Measurements from ENCODE around the gene GNLY.

Gene GNLY

GRCh38 chr2:85734942-85735608 lies 40.9 kb downstream of the GNLY start:
- FAIRE-seq (no peak), DNase-seq (ENCODE audit: insufficient read length) (no peak)
- TF ChIP-seq POLR2A (IDR thresholded peaks at IDR 0.05; ENCODE audit: low read depth, low read length): no peak
- no peak for TF ChIP-seq TAF1 (IDR thresholded peaks at IDR 0.05; ENCODE audit: borderline replicate concordance, low read depth, low read length)
- no peak for TF ChIP-seq POLR2AphosphoS5 (IDR thresholded peaks at IDR 0.05; ENCODE audit: low read depth, low read length)

GRCh38 chr2:85735691-85736090 lies 41.5 kb downstream of the GNLY start:
- FAIRE-seq (no peak), DNase-seq (ENCODE audit: insufficient read length) (no peak)
- TF ChIP-seq POLR2A (IDR thresholded peaks at IDR 0.05; ENCODE audit: low read depth, low read length) (no peak), TAF1 (IDR thresholded peaks at IDR 0.05; ENCODE audit: borderline replicate concordance, low read depth, low read length) (no peak), POLR2AphosphoS5 (IDR thresholded peaks at IDR 0.05; ENCODE audit: low read depth, low read length) (no peak)

- DNase-seq (ENCODE audit: insufficient read length) (no peak), FAIRE-seq (no peak)
- TF ChIP-seq POLR2A (IDR thresholded peaks at IDR 0.05; ENCODE audit: low read depth, low read length) (no peak), TAF1 (IDR thresholded peaks at IDR 0.05; ENCODE audit: borderline replicate concordance, low read depth, low read length) (no peak), POLR2AphosphoS5 (IDR thresholded peaks at IDR 0.05; ENCODE audit: low read depth, low read length) (no peak)
Measured at GRCh38 chr2:85736456-85737355, 42.5 kb downstream of the GNLY start.

- FAIRE-seq (no peak), DNase-seq (ENCODE audit: insufficient read length) (no peak)
- TF ChIP-seq POLR2AphosphoS5 (IDR thresholded peaks at IDR 0.05; ENCODE audit: low read depth, low read length) (no peak), POLR2A (IDR thresholded peaks at IDR 0.05; ENCODE audit: low read depth, low read length) (no peak), TAF1 (IDR thresholded peaks at IDR 0.05; ENCODE audit: borderline replicate concordance, low read depth, low read length) (no peak)
Measured at GRCh38 chr2:85737481-85737880, 43.3 kb downstream of the GNLY start.

- DNase-seq (ENCODE audit: insufficient read length) (no peak), FAIRE-seq (no peak)
Measured at GRCh38 chr2:85737961-85738360, 43.8 kb downstream of the GNLY start.

GRCh38 chr2:85740193-85740592 lies 46.0 kb downstream of the GNLY start:
- no peak for TF ChIP-seq TAF1 (IDR thresholded peaks at IDR 0.05; ENCODE audit: borderline replicate concordance, low read depth, low read length)
- TF ChIP-seq POLR2AphosphoS5 (IDR thresholded peaks at IDR 0.05; ENCODE audit: low read depth, low read length): no peak
- no peak for TF ChIP-seq POLR2A (IDR thresholded peaks at IDR 0.05; ENCODE audit: low read depth, low read length)
- no peak for DNase-seq (ENCODE audit: insufficient read length)
- no peak for FAIRE-seq

More at GRCh38 chr2:85737961-85738360, 43.8 kb downstream of the GNLY start:
- TF ChIP-seq POLR2A (IDR thresholded peaks at IDR 0.05; ENCODE audit: low read depth, low read length) (no peak), TAF1 (IDR thresholded peaks at IDR 0.05; ENCODE audit: borderline replicate concordance, low read depth, low read length) (no peak), POLR2AphosphoS5 (IDR thresholded peaks at IDR 0.05; ENCODE audit: low read depth, low read length) (no peak)

GRCh38 chr2:85741211-85741832 lies 47.2 kb downstream of the GNLY start:
- DNase-seq (ENCODE audit: insufficient read length) (no peak), FAIRE-seq (no peak)
- TF ChIP-seq POLR2A (IDR thresholded peaks at IDR 0.05; ENCODE audit: low read depth, low read length) (no peak), POLR2AphosphoS5 (IDR thresholded peaks at IDR 0.05; ENCODE audit: low read depth, low read length) (no peak), TAF1 (IDR thresholded peaks at IDR 0.05; ENCODE audit: borderline replicate concordance, low read depth, low read length) (no peak)

GRCh38 chr2:85741833-85742455 lies 47.8 kb downstream of the GNLY start:
- no peak for FAIRE-seq

GRCh38 chr2:85743304-85743978 lies 49.3 kb downstream of the GNLY start:
- DNase-seq (ENCODE audit: insufficient read length) (no peak), FAIRE-seq (no peak)
- TF ChIP-seq POLR2A (IDR thresholded peaks at IDR 0.05; ENCODE audit: low read depth, low read length) (no peak), TAF1 (IDR thresholded peaks at IDR 0.05; ENCODE audit: borderline replicate concordance, low read depth, low read length) (no peak), POLR2AphosphoS5 (IDR thresholded peaks at IDR 0.05; ENCODE audit: low read depth, low read length) (no peak)

More at GRCh38 chr2:85741833-85742455, 47.8 kb downstream of the GNLY start:
- TF ChIP-seq POLR2A (IDR thresholded peaks at IDR 0.05; ENCODE audit: low read depth, low read length) (no peak), TAF1 (IDR thresholded peaks at IDR 0.05; ENCODE audit: borderline replicate concordance, low read depth, low read length) (no peak), POLR2AphosphoS5 (IDR thresholded peaks at IDR 0.05; ENCODE audit: low read depth, low read length) (no peak)
- no peak for DNase-seq (ENCODE audit: insufficient read length)

GRCh38 chr2:85744055-85744454 lies 49.9 kb downstream of the GNLY start:
- no peak for TF ChIP-seq POLR2A (IDR thresholded peaks at IDR 0.05; ENCODE audit: low read depth, low read length)
- no peak for TF ChIP-seq TAF1 (IDR thresholded peaks at IDR 0.05; ENCODE audit: borderline replicate concordance, low read depth, low read length)
- TF ChIP-seq POLR2AphosphoS5 (IDR thresholded peaks at IDR 0.05; ENCODE audit: low read depth, low read length): no peak
- FAIRE-seq: no peak
- DNase-seq (ENCODE audit: insufficient read length): no peak
